Gastroesophageal sphincter (tissue), 4 donors: ENCODE measurements around the gene IL20RB. TPM values are rescaled to one million over a fixed set of nuclear protein-coding genes. Genes with fewer than 3 reads are reported as not detected.
"Not testable (repeated sequence)": the region's sequence is repeated elsewhere in the genome, so short reads cannot be mapped to it uniquely, and the experiment has no call there.

Source experiments
- ATAC-seq: fragments of 150-250 bp; one replicate; pipeline ENCODE4 v1.9.1; 2016; ENCODE audit warnings: mild to moderate bottlenecking, moderate library complexity
- H3K27ac ChIP-seq, 4 donors: fragments of 200-600 bp; sonication (generic) in 3 of 4; 1 replicate in 3 of 4; 2 replicates in 1 of 4; pipeline ENCODE4 v1.5.1; 2016 to 2019
- H3K27me3 ChIP-seq: fragments of 200-600 bp; sonication (generic); one replicate; pipeline ENCODE4 v1.5.1; 2019
- H3K36me3 ChIP-seq, 2 donors: fragments of 200-600 bp; sonication (generic); one replicate each; pipeline ENCODE4 v1.5.1; 2019; ENCODE audit warnings: control low read depth in 1 of 2
- H3K4me1 ChIP-seq, 3 donors: fragments of 200-600 bp; sonication (generic); 1 replicate in 2 of 3; 2 replicates in 1 of 3; pipeline ENCODE4 v1.5.1; 2016 to 2019; ENCODE audit warnings: control low read depth in 2 of 3
- H3K4me3 ChIP-seq, 2 donors: fragments of 200-600 bp; sonication (generic); one replicate each; pipeline ENCODE4 v1.5.1; 2019; ENCODE audit warnings: mild to moderate bottlenecking in 1 of 2, moderate library complexity in 1 of 2
- H3K9me3 ChIP-seq, 3 donors: fragments of 200-600 bp; sonication (generic); one replicate each; pipeline ENCODE4 v1.5.1; 2017 to 2019; ENCODE audit warnings: control low read depth in 2 of 3
- CTCF ChIP-seq, 4 experiments: fragments of 200-600 bp in 2 of 4; fragments of 450-650 bp in 2 of 4; sonication (generic) in 1 of 4; IDR thresholded peaks; one replicate each; pipeline ENCODE4 v1.5.1; 2017 to 2019; ENCODE audit warnings: antibody characterized with exemption in 4 of 4, mild to moderate bottlenecking in 2 of 4, moderate library complexity in 2 of 4
- EP300 ChIP-seq: sonication (generic); formaldehyde crosslinking; IDR thresholded peaks from one replicate; pipeline ENCODE4 v1.6.1; 2017; ENCODE audit warnings: antibody characterized with exemption, mild to moderate bottlenecking
- POLR2A ChIP-seq, 2 donors: fragments of 450-650 bp; IDR thresholded peaks; one replicate each; pipeline ENCODE4 v1.6.1; 2017; ENCODE audit warnings: antibody characterized with exemption in 2 of 2, mild to moderate bottlenecking in 2 of 2, moderate library complexity in 1 of 2
- POLR2AphosphoS5 ChIP-seq: sonication (generic); formaldehyde crosslinking; IDR thresholded peaks from one replicate; pipeline ENCODE4 v1.6.1; 2017; ENCODE audit warnings: antibody characterized with exemption
- WGBS, 2 donors: methylation state at CpG; one replicate each; pipeline ENCODE4 v1.1.5; 2018; ENCODE audit warnings: low coverage in 1 of 2; 5-methylcytosine and 5-hydroxymethylcytosine counted together
- total RNA-seq, 4 donors: library from RNA; depleted of rRNA; stranded (reverse); fragments of >200 nt; gene quantifications; one replicate each; pipeline ENCODE4 v1.1.0, GENCODE V29; 2016

Gene IL20RB
- total RNA-seq, 4 donors from 2014 or later, result 0.62 to 7.3 (median 1.0) TPM

- H3K4me3 ChIP-seq, result no peak overlapping the region
- WGBS, 2 donors, result 89 to 90% methylated on average over 5 to 6 of the region's 6 CpGs
- no peaks in the 10 kb centered on the region for H3K27me3 ChIP-seq
- no peak for ATAC-seq
- no peaks in the 10 kb centered on the region for H3K36me3 ChIP-seq
- TF ChIP-seq CTCF (IDR thresholded peaks at IDR 0.05), result no peak
- no peak for TF ChIP-seq POLR2A (IDR thresholded peaks at IDR 0.05)
- no peak for TF ChIP-seq EP300
- no peaks in the 10 kb centered on the region for H3K9me3 ChIP-seq
- H3K27ac ChIP-seq, result no peak overlapping the region
- peaks cover 0 to 11% (median 0%) of the 10 kb centered on the region in 3 donors for H3K4me1 ChIP-seq
Observed at GRCh38 chr3:136959599-136959998, 1.8 kb downstream of the IL20RB start.

GRCh38 chr3:136960838-136961836 is 3.4 kb downstream of the IL20RB start:
- H3K27me3 ChIP-seq, result no peaks in the 10 kb centered on the region
- no peaks in the 10 kb centered on the region for H3K9me3 ChIP-seq
- no peaks in the 10 kb centered on the region for H3K4me1 ChIP-seq
- TF ChIP-seq POLR2A (IDR thresholded peaks at IDR 0.05), result no peak
- TF ChIP-seq CTCF (IDR thresholded peaks at IDR 0.05), result no peak
- no peak for TF ChIP-seq EP300
- TF ChIP-seq POLR2AphosphoS5, result no peak
- H3K4me3 ChIP-seq, result no peak overlapping the region
- 57 to 78% methylated on average over 1 to 4 of the region's 4 CpGs for WGBS, 2 donors
- no peaks in the 10 kb centered on the region for H3K36me3 ChIP-seq
- no peak for ATAC-seq
- no peak overlapping the region for H3K27ac ChIP-seq

- no peak overlapping the region for H3K27ac ChIP-seq
- no peak for TF ChIP-seq POLR2AphosphoS5
- no peak for TF ChIP-seq EP300
- no peak for TF ChIP-seq POLR2A (IDR thresholded peaks at IDR 0.05)
- TF ChIP-seq CTCF (IDR thresholded peaks at IDR 0.05), result no peak
- no peak for ATAC-seq
- no peaks in the 10 kb centered on the region for H3K4me1 ChIP-seq
- H3K9me3 ChIP-seq, result no peaks in the 10 kb centered on the region
- no peak overlapping the region for H3K4me3 ChIP-seq
- H3K36me3 ChIP-seq, result no peaks in the 10 kb centered on the region
- WGBS, 2 donors, result 80 to 86% methylated on average over 1 of the region's 1 CpG
- no peaks in the 10 kb centered on the region for H3K27me3 ChIP-seq
Observed at GRCh38 chr3:136962927-136963326, 5.1 kb downstream of the IL20RB start.

- peaks cover 0 to 13% (median 0%) of the 10 kb centered on the region in 3 donors for H3K9me3 ChIP-seq
- H3K27ac ChIP-seq, ATAC-seq, H3K36me3 ChIP-seq, H3K27me3 ChIP-seq, H3K4me1 ChIP-seq, H3K4me3 ChIP-seq: not testable (repeated sequence)
- 83% methylated on average over 3 of the region's 14 CpGs; no CpG with 5 or more reads in 1 of the 2 donors for WGBS, 2 donors
Observed at GRCh38 chr3:136969539-136969938, 11.8 kb downstream of the IL20RB start.

- Histone ChIP-seq H3K4me1 (no peaks in the 10 kb centered on the region), H3K27me3 (no peaks in the 10 kb centered on the region), H3K9me3 (peaks cover 0 to 21% (median 0%) of the 10 kb centered on the region in 3 donors), H3K4me3 (no peak overlapping the region), H3K36me3 (no peaks in the 10 kb centered on the region), H3K27ac (no peak overlapping the region)
- no peak for ATAC-seq
- TF ChIP-seq POLR2AphosphoS5 (no peak), CTCF (IDR thresholded peaks at IDR 0.05) (no peak), POLR2A (IDR thresholded peaks at IDR 0.05) (no peak), EP300 (no peak)
- whole genome bisulfite sequencing, 2 donors, result 83 to 93% methylated on average over 1 to 3 of the region's 4 CpGs
Observed at GRCh38 chr3:136973352-136973751, 15.6 kb downstream of the IL20RB start.
